Kidney (tissue), 14 donors: ENCODE measurements around the gene CORO2B. TPM values are rescaled to one million over a fixed set of nuclear protein-coding genes. Genes with fewer than 3 reads are reported as not detected.
A peak's percentile ranks its signal among the peaks of the same experiment; 100 is the strongest.

ENCODE experiments used
- DNase-seq, 5 donors: peaks; one replicate each; pipeline ENCODE4 v3.0.0-alpha.2; 2013 to 2020
- FAIRE-seq: peaks from 2 replicates; lab custom pipeline; 2012; peaks lifted over from hg19 to GRCh38; lab: Jason Lieb, UNC
- H3K27ac ChIP-seq, 2 donors: one replicate each; pipeline ENCODE4 v1.7.0; 2013; ENCODE audit warnings: low read depth in 2 of 2, low read length in 2 of 2, inconsistent platforms in 1 of 2
- H3K27me3 ChIP-seq: one replicate; pipeline ENCODE4 v1.7.1; 2013; ENCODE audit warnings: low read length, inconsistent platforms; ENCODE audit not compliant: control insufficient read depth, insufficient read depth
- H3K36me3 ChIP-seq, 3 donors: one replicate each; pipeline versions ENCODE4 v1.7.0 to v1.7.1; 2013; ENCODE audit warnings: low read length in 3 of 3, control low read depth in 1 of 3, inconsistent platforms in 1 of 3; ENCODE audit not compliant: insufficient read depth in 3 of 3, control insufficient read depth in 2 of 3
- H3K4me1 ChIP-seq, 3 donors: one replicate each; pipeline versions ENCODE4 v1.7.0 to v1.7.1; 2013; ENCODE audit warnings: low read length in 3 of 3, inconsistent platforms in 1 of 3, low read depth in 1 of 3; ENCODE audit not compliant: control insufficient read depth in 2 of 3, insufficient read depth in 2 of 3
- H3K4me3 ChIP-seq, 3 donors: one replicate each; pipeline versions ENCODE4 v1.7.0 to v1.8.1; 2013; ENCODE audit warnings: low read length in 3 of 3, control low read depth in 1 of 3, inconsistent platforms in 1 of 3
- H3K9ac ChIP-seq, 3 donors: one replicate each; pipeline versions ENCODE4 v1.7.0 to v1.7.1; 2013; ENCODE audit warnings: low read length in 3 of 3, control low read depth in 1 of 3, inconsistent platforms in 1 of 3
- H3K9me3 ChIP-seq, 3 donors: one replicate each; pipeline versions ENCODE4 v1.7.0 to v1.7.1; 2013; ENCODE audit warnings: low read length in 3 of 3, control low read depth in 1 of 3, inconsistent platforms in 1 of 3; ENCODE audit not compliant: control insufficient read depth in 2 of 3, insufficient read depth in 1 of 3
- intact Hi-C: fragments of 100-400 bp; cut with DNase I; formaldehyde crosslinking; loops from one replicate; pipeline ENCODE4 v1.11.1; 2022
- polyA plus RNA-seq: library from polyadenylated mRNA; stranded (reverse); fragments of 350-450 nt; fragmentation: Illumina TruSeq; extraction: RNeasy Lipid Tissue Mini Kit (QIAGEN cat#74804); gene quantifications from one replicate; pipeline ENCODE4 v1.2.3, GENCODE V29; 2014; ENCODE audit warnings: low read depth, low replicate concordance; ENCODE audit not compliant: insufficient read depth
- total RNA-seq: library from RNA; stranded (reverse); fragmentation: NEBNext Ultra II Directional; extraction: Animal tissue kit (Norgen Biotek cat#: 25700); gene quantifications from one replicate; pipeline ENCODE4 v1.2.1, GENCODE V29; 2021
- TF ChIP-seq, protein P1 (sequence below): IDR thresholded peaks from 3 replicates; pipeline ENCODE4 v1.5.1; 2012; ENCODE audit warnings: mild to moderate bottlenecking, moderate library complexity, borderline replicate concordance; ENCODE audit not compliant: insufficient read depth; ENCODE audit errors: extremely low read depth
- donor health status: control.
- donor health status: control.
- donor health status: control.
- donor health status: control.
- donor health status: control.
- donor health status: DM: yes; HTN: yes; CAD: no.
- donor health status: Normal renal cell carcinoma (clear cell type).

The CORO2B gene
- total and polyA plus RNA-seq, 2 donors from 2014 or later = 7.9 to 9.0 TPM

DNA sequence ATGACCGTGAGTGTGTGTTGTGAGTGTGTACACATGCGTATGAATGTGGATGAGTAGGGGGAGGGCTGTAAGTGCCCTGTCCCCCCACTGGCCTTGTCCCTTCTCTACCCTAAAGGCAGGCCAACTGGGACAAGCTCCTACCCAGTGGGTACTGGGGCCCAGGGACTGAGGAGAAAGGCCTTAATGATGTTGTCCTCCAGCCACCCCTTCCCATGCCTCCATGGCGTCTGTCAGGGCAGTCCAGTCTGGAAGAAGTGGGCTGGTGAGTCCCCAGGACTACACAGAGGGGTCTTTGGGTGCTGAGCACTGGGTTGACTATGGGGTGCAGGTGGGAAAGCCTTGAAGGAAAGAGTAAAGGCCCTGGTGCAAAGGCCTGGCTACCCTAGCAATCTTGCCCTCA, 16.9 kb upstream of the CORO2B start:
- peak in 1 of 5 donors; percentile 23 for DNase-seq

DNA sequence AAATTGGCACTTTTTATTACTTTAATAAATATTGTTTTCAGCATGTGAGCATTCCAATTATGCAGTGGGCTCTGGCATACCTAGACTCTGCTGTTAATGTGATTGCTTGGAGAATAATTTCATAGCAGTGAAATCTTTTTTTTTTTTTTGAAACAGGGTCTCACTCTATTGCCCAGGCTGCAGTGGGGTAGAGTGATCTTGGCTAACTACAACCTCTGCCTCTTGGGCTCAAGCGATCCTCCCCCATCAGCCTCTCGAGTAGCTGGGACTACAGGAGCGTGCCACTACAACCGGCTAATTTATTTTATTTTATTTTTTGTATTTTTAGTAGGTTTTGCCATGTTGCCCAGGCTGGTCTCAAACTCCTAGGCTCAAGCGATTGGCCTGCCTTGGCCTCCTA, 14.6 kb upstream of the CORO2B start:
- peaks cover 0 to 4% (median 0%) of the 10 kb centered on the region in 3 donors for H3K4me1 ChIP-seq
- no peaks in the 10 kb centered on the region for H3K36me3 ChIP-seq
- no peaks in the 10 kb centered on the region for H3K27me3 ChIP-seq
- FAIRE-seq (no peak), DNase-seq (peak in 1 of 5 donors; percentile 10)
- intact Hi-C loops = no loop called here
- no peaks in the 10 kb centered on the region for H3K9me3 ChIP-seq
- no peak overlapping the region for H3K4me3 ChIP-seq
- no peak overlapping the region for H3K9ac ChIP-seq
- TF ChIP-seq, protein P1, sequence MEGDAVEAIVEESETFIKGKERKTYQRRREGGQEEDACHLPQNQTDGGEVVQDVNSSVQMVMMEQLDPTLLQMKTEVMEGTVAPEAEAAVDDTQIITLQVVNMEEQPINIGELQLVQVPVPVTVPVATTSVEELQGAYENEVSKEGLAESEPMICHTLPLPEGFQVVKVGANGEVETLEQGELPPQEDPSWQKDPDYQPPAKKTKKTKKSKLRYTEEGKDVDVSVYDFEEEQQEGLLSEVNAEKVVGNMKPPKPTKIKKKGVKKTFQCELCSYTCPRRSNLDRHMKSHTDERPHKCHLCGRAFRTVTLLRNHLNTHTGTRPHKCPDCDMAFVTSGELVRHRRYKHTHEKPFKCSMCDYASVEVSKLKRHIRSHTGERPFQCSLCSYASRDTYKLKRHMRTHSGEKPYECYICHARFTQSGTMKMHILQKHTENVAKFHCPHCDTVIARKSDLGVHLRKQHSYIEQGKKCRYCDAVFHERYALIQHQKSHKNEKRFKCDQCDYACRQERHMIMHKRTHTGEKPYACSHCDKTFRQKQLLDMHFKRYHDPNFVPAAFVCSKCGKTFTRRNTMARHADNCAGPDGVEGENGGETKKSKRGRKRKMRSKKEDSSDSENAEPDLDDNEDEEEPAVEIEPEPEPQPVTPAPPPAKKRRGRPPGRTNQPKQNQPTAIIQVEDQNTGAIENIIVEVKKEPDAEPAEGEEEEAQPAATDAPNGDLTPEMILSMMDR = no peak
- H3K27ac ChIP-seq = no peak overlapping the region

More for the DNA sequence above, 16.9 kb upstream of the CORO2B start:
- Histone ChIP-seq H3K9ac (no peak overlapping the region), H3K4me3 (no peak overlapping the region), H3K36me3 (no peaks in the 10 kb centered on the region), H3K27me3 (no peaks in the 10 kb centered on the region), H3K9me3 (no peaks in the 10 kb centered on the region), H3K4me1 (peaks cover 0 to 4% (median 0%) of the 10 kb centered on the region in 3 donors), H3K27ac (no peak overlapping the region)
- intact Hi-C loops = no loop called here
- FAIRE-seq = no peak
- TF ChIP-seq, protein P1 = no peak

DNA sequence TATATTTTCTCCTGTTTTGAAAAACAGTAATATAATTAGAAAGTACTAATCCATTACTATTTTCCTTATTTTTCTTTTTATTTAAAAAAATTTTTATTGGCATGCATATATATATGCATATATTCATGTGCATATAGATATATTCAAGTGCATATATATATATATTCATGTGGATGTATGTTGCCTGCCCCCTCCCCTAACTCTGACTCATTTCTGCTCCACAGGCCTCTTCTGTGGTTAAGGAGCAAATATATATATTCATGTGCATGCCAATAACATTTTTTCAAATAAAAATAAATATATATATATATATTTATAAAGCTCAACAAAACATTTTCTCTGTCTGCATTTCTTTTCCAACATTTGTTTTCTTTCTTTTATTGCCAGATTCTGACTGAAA, 13.6 kb upstream of the CORO2B start:
- DNase-seq = no peak
- FAIRE-seq = no peak

More for the DNA sequence above, 13.6 kb upstream of the CORO2B start:
- H3K4me1 ChIP-seq = no peaks in the 10 kb centered on the region
- TF ChIP-seq, protein P1 = no peak
- no peaks in the 10 kb centered on the region for H3K27me3 ChIP-seq
- no peaks in the 10 kb centered on the region for H3K36me3 ChIP-seq
- no peak overlapping the region for H3K27ac ChIP-seq
- intact Hi-C loops = no loop called here
- no peaks in the 10 kb centered on the region for H3K9me3 ChIP-seq
- H3K4me3 ChIP-seq = no peak overlapping the region
- H3K9ac ChIP-seq = no peak overlapping the region
